Activated T-cell treated with anti-CD3 and anti-CD28 coated beads for 1 hour (primary cell): ENCODE results near the gene FAM149A.
A peak's percentile ranks its signal among the peaks of the same experiment; 100 is the strongest.

Source experiments
- DNase-seq: peaks from one replicate; pipeline ENCODE4 v3.0.0-alpha.2; 2020; ENCODE audit warnings: low read depth

Gene FAM149A

DNA sequence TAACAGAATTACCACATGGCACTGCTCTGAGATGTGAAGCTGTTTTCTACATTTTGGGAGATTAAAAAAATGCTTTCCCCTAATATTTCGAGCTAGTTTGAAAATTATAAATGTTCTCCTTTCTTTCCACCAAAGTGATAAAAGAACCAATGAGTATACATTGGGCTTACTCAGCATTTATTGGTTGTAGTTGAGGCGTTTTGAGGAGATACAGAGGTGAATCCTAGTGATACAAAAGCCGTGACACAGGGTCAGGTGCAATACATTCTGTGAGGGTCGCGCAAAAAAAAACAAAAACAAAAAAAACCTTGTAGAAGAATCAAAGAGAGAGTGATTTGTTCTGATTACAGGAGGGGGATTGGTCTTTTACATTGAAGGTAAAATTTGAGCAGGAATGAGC is 54.5 kb downstream of the FAM149A start:
- no peak for DNase-seq

DNA sequence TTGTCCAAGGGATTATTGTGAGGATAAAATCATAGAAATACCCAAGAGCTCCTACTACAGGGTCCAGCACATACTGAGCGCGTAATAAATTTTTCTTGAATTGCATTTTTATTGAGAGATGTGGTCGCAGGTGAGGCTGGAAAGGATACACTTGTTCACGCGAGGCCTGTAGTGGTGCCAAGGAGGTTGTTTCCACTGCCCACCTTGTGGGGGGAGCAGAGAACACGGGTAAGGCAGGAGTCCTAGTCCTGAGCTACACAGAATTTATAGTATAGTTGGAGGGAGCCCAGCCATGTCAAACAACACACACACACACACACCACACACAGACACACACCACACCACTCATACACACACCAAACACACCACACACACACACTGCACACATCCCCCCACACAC is 55.1 kb downstream of the FAM149A start:
- DNase-seq = no peak

DNA sequence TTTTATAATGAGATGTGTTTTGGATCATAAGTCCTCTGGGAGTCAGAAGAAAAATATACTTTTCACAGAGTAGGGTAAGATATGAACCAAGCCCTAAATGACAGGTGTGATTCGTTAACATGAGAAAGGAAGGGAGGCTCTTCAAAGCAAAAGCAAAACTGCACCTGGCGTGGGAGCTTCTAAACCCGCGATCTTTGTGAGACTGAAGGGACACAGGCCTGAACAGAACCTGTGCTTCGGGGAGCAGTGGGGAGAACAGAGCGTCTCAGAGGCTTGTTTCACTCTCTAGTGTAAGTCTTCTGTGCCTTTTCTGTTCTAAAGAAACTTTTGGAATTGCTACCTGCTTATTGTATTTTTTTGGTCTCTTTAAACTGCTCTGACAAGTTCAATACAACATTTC is 56.6 kb downstream of the FAM149A start:
- no peak for DNase-seq

DNA sequence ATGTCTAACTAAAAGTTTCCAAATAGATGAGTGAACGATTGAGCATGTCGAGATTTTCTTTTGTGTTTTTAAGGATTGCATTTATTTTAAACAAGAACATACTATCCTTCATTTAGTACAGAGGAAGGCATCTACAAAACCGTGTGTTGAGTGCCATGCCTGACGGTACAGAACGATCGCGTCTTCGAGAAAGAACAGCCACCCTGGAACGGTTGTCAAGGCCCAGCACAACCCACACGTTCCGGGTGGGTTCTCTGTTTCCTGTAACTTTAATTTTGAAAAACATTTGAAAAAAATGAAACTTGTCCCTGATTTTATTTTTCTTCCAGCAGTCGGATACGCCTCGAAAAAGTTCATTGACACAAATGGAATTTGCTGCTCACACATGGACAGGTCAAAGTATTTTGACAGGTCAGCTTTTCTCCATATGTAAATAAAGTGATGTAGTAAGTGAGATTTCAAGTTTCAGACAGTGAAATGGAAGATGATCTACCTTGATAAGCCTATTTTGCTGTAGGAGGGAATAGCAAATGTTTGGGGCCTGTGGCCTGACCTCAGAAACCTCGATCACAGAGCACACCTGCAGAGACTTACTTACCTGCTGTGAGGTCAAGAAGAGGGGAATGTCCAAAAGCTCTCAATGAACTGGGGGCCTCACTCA is 62.5 kb downstream of the FAM149A start:
- no peak for DNase-seq

- DNase-seq = no peak
Observed at GRCh38 chr4:186167605-186168004, 63.1 kb downstream of the FAM149A start.

DNA sequence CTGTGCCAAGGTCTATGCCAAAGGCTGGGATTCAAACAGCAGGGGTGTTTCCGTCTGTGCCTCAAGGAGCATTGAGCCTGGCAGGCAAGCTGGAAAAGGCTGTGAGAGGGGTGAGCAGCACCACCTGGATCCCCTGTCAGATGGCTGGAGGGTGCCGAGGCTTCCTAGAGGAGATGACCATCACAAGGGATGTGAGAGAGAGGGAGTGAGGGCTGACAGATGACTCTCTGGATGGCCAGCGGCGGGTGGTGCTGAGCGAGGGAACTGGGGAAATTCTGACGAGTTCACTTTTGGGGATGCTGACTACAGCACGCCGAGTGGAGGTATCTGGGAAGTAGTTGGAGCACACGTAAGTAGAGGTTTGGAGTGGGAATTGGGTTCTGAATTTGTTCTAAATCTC is 64.2 kb downstream of the FAM149A start:
- no peak for DNase-seq

- DNase-seq = no peak
Observed at GRCh38 chr4:186169333-186169944, 64.9 kb downstream of the FAM149A start.

- no peak for DNase-seq
Observed at GRCh38 chr4:186169945-186170802, 65.7 kb downstream of the FAM149A start.

DNA sequence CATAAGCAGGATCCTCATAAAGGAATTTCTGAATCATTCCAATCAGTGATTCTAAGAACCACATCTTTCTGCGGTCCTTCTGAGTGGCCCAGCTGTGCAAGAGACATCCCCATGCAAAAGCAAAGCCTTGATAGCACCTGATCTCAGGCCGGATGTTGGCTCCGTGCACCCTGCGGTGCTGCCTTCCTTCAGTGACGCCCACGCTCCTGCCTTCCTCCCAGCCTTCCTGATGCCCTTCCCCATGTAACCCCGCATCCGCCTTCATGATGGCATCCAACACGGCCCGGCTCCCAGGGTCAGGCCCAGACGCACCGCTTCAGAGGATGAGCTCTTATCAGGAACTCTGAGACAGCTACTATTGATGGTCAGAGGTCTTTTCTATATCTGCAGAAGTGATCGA is 66.5 kb downstream of the FAM149A start:
- no peak for DNase-seq

DNA sequence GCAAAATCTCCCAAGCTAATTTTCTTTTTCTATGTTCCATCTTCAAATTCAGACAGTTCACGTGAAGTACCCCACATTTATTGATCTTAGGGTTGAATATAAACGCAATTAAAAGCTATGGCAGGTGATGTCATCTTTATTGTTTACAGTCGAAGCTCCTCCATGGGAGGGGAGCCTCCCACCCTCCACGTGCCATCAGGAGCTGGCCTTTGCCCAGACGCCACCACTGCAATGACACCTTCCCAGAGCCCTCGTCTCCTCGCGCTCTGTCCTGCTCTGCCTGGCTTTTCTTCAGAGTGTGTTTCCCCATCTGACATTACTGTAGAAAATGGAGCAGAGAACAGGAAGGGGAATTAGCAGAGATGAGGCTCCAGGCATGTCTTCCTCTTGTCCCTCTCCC is 68.0 kb downstream of the FAM149A start:
- DNase-seq = no peak

- no peak for DNase-seq
Observed at GRCh38 chr4:186188107-186188506, 83.6 kb downstream of the FAM149A start.

- DNase-seq = no peak
Observed at GRCh38 chr4:186189656-186190055, 85.2 kb downstream of the FAM149A start.

DNA sequence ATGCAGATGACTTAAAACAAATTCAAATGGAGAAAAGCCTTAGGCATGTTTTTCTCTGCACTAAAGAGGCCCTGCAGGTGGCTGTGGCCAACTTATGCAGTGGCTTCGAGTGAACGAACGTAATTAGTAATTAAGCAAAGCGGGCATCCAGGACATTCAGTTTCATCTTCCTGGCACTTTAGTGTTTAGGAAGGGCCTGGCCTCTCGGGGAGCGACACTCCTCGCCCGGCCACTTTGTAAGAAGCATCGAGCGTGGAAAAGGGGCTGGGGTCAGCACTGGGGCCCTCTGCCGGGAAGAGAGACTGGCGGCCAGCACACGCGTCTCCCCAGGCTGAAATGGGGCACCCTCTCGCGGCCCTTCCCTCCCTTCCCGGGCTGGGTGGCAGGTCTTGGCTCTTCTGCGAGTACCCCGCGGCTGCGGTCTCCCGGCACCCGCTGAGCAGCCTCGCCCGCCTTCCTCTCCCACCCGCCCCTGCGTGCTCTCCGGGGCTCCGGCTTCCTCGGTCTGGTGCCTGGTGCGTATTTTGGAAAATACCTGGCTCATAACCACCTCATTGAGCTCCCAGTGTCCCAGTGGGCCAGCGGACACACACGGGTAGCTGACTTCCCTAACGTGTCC is 86.2 kb downstream of the FAM149A start:
- DNase-seq = peak; percentile 33

GRCh38 chr4:186191200-186192065 is 86.9 kb downstream of the FAM149A start, which contains the start of gene CYP4V2:
CYP4V2 (plus strand) TSS chr4:186191567; CDS start chr4:186191824, 257 bp downstream.
- DNase-seq = peak; percentile 71

DNA sequence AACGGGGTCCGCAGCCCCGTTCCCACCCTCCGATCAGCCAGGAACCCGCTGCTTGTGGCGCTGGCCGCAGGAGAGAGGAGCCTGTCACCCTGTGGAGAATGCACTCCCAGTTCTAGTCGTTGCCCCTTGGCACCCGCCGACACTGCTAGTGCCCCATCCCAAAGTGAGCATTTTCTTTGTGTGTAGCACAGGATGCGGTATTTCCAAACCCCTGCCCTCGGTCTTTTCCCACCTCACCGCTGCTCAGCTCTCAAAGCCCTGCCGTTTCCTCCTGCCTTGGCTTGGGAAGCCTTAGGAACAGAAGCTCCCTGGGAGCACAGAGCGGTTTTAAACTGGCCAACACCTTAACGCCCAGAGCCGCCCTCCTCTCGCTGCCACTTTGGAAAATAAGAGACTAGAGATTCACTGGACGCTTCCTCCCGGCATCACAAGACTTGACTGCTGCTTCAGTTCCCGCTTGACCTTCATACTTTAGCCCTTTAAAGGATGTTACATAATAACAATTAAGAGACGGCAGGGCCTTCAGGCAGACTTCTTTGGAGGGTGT is 87.6 kb downstream of the FAM149A start:
- DNase-seq = peak; percentile 19

DNA sequence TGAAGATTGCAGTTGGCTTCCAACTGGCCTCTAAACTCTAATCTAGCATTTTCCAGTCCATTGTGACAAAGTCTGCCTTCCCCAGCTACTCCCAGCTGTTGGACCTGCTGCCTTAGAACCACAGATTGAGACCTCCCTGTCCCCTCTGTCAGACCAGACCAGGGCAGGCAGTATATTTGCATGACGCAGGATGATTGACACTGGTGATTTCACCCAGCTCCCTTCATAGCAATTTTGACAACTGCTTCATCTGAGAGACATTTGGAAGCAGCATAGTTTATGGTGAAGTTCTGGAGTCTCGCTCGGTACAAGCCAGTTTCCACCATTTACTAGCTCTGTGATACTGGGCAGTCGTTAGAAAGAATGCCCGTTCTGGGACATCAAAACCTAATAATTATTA is 89.3 kb downstream of the FAM149A start:
- no peak for DNase-seq

DNA sequence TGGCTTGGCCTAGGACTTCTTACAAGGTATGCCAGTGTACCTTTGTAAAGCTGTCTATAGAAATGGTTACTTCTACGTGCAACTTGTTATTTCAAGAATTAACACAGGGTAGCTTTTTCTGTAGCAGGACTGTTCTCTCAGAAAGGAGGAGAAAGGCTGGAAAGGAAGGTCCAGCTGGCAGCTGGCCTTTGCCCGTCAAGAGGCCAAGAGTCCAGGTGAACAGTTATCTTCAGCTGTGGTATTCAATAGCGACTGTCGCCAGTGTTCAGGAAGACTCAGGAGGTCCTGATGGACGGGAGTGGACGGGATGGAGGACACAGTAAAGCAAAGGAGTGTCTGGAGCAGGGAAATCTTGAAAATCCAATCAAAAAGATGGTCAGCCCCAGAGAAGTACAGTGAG is 91.6 kb downstream of the FAM149A start:
- DNase-seq = no peak

DNA sequence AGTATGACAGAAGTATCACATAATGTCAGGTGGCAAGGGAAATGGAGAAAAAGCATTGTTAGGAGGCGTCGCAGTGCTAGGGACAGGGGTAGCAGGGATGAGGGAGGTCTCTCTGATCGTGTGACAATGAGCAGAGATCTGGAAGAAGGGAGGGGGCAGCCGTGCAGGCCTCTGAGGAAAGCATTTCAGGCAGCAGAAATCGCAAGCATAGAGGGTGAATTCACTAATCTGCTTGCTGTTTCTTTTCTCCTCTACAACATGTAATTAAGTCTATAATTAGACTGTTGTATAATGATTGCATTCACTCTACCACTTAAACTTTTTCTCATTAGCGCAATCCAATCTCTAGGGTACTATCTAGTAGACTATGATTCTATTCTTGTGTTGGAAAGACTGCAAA is 96.0 kb downstream of the FAM149A start:
- DNase-seq = no peak

DNA sequence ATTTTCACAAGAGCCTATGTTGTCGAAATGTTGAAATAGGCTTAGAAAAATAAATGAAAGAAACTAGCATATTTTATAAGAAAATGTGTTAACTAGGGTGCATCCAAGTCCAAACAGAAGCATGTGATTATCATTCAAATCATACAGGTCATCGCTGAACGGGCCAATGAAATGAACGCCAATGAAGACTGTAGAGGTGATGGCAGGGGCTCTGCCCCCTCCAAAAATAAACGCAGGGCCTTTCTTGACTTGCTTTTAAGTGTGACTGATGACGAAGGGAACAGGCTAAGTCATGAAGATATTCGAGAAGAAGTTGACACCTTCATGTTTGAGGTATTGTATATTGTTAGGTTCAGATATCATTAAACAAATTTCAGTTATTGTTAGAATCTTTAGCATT is 96.5 kb downstream of the FAM149A start:
- no peak for DNase-seq

GRCh38 chr4:186201535-186202230 is 97.2 kb downstream of the FAM149A start:
- DNase-seq = peak; percentile 35
